ENCODE measurements around the gene TRABD2A. TPM values are rescaled to one million over a fixed set of nuclear protein-coding genes. Genes with fewer than 3 reads are reported as not detected.
A peak's percentile ranks its signal among the peaks of the same experiment; 100 is the strongest.

Gene TRABD2A
- total RNA-seq, 1 experiment from 2014 or later, result 1.7 TPM

- H4K5ac ChIP-seq (ENCODE audit: insufficient read length, low read depth, low read length), result no peak overlapping the region
- no peak overlapping the region for H2BK15ac ChIP-seq (ENCODE audit: low read depth, low read length)
- no peaks in the 10 kb centered on the region for H3K9me3 ChIP-seq (ENCODE audit: control insufficient read depth, low read depth, low read length)
- H3K4ac ChIP-seq (ENCODE audit: low read depth, low read length), result no peak overlapping the region
- TF ChIP-seq, protein P1, sequence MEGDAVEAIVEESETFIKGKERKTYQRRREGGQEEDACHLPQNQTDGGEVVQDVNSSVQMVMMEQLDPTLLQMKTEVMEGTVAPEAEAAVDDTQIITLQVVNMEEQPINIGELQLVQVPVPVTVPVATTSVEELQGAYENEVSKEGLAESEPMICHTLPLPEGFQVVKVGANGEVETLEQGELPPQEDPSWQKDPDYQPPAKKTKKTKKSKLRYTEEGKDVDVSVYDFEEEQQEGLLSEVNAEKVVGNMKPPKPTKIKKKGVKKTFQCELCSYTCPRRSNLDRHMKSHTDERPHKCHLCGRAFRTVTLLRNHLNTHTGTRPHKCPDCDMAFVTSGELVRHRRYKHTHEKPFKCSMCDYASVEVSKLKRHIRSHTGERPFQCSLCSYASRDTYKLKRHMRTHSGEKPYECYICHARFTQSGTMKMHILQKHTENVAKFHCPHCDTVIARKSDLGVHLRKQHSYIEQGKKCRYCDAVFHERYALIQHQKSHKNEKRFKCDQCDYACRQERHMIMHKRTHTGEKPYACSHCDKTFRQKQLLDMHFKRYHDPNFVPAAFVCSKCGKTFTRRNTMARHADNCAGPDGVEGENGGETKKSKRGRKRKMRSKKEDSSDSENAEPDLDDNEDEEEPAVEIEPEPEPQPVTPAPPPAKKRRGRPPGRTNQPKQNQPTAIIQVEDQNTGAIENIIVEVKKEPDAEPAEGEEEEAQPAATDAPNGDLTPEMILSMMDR (conservative IDR thresholded peaks at IDR 0.05), result no peak
- no peaks in the 10 kb centered on the region for H3K23me2 ChIP-seq (ENCODE audit: insufficient read length, low read depth, low read length, poor library complexity, severe bottlenecking)
- H2BK5ac ChIP-seq (ENCODE audit: insufficient read length, low read length), result no peak overlapping the region
- H3K79me2 ChIP-seq (ENCODE audit: insufficient read depth, low read length), result no peaks in the 10 kb centered on the region
- no peak overlapping the region for H3K56ac ChIP-seq (ENCODE audit: insufficient read length, low read depth, low read length)
- no peak overlapping the region for H2AFZ ChIP-seq (ENCODE audit: low read length)
- no peak overlapping the region for H3K14ac ChIP-seq (ENCODE audit: insufficient read depth, low read length)
- no peak overlapping the region for H4K8ac ChIP-seq (replicated peaks; ENCODE audit: insufficient read length, low read depth, low read length)
- no peak overlapping the region for H3K23ac ChIP-seq (ENCODE audit: insufficient read length, low read depth, low read length)
- H2BK12ac ChIP-seq (ENCODE audit: insufficient read length, low read depth, low read length), result no peak overlapping the region
- peaks cover 5 to 8% of the 10 kb centered on the region in 2 experiments for H3K4me1 Mint-ChIP-seq
- H3K27ac Mint-ChIP-seq, result peak overlapping the region in 1 of 3 experiments; percentile 93; a peak in 1 of 7 replicates
- no peak overlapping the region for H3K27ac ChIP-seq (ENCODE audit: insufficient read length, low read depth, low read length)
- H3K79me1 ChIP-seq (ENCODE audit: insufficient read depth, low read depth, low read length, poor library complexity, severe bottlenecking), result no peaks in the 10 kb centered on the region
- no peak overlapping the region for H3K18ac ChIP-seq (ENCODE audit: insufficient read length, low read depth, low read length)
- no peak overlapping the region for H2BK20ac ChIP-seq (ENCODE audit: low read depth, low read length, poor library complexity, severe bottlenecking)
- no peak overlapping the region for H3K4me2 ChIP-seq (ENCODE audit: insufficient read depth, insufficient read length, low read length)
- no peaks in the 10 kb centered on the region; a peak in 1 of 7 replicates for H3K36me3 Mint-ChIP-seq (ENCODE audit: insufficient read depth in 1 of 3, low read depth in 3 of 3)
- peaks cover 4% of the 10 kb centered on the region; the same call in 1 of the 2 replicates for H3K4me1 ChIP-seq (ENCODE audit: insufficient read depth, low read length)
- peaks cover 28% of the 10 kb centered on the region for H3K27me3 Mint-ChIP-seq (ENCODE audit: low read depth)
- no peak overlapping the region for H2AK5ac ChIP-seq (ENCODE audit: insufficient read length, low read length)
- no CpG with 5 or more reads among the region's 2 CpGs for whole genome bisulfite sequencing (ENCODE audit: extremely low coverage, insufficient read length, low lambda C conversion rate)
- H3K9ac ChIP-seq (ENCODE audit: extremely low read depth, insufficient read length, low read length), result no peak overlapping the region
- no peaks in the 10 kb centered on the region for H4K20me1 ChIP-seq (ENCODE audit: control insufficient read depth, insufficient read depth, insufficient read length)
- no peak for DNase-seq
- no peak overlapping the region for H3T11ph ChIP-seq (ENCODE audit: low read length)
- no peak overlapping the region for H4K91ac ChIP-seq (ENCODE audit: insufficient read length, low read depth, low read length)
- H3K27me3 ChIP-seq (ENCODE audit: insufficient read depth, low read length), result no peaks in the 10 kb centered on the region
- H3K4me3 Mint-ChIP-seq, result no peak overlapping the region
- no peaks in the 10 kb centered on the region for H3K9me3 Mint-ChIP-seq
- no peak overlapping the region for H2BK120ac ChIP-seq (ENCODE audit: low read depth, low read length, poor library complexity, severe bottlenecking)
Measured at GRCh38 chr2:84827978-84828575, 52.8 kb downstream of the TRABD2A start.
